Activated CD8-positive, alpha-beta memory T cell treated with anti-CD3 and anti-CD28 coated beads for 36 hours (primary cell): Measurements from ENCODE around the gene PCTP. TPM values are rescaled to one million over a fixed set of nuclear protein-coding genes. Genes with fewer than 3 reads are reported as not detected.

Experiments
- CTCF ChIA-PET: fragments of 350-600 bp; sonication (Branson Sonifier 250); formaldehyde crosslinking; loops from one replicate; lab custom pipeline; 2021; ENCODE audit warnings: antibody characterized with exemption; lab: Charles Lee
- POLR2A ChIA-PET: fragments of 350-600 bp; sonication (Branson Sonifier 250); formaldehyde crosslinking; loops from one replicate; lab custom pipeline; 2021; ENCODE audit warnings: antibody characterized with exemption; lab: Charles Lee
- total RNA-seq, 2 experiments: library from RNA; stranded (reverse); gene quantifications; one replicate each; pipeline ENCODE4 v1.2.3, GENCODE V29; 2021

Gene PCTP
- total RNA-seq, 2 experiments from 2014 or later: 8.3 to 9.2 TPM

GRCh38 chr17:55776271-55776670 lies 25.4 kb downstream of the PCTP start:
- ChIA-PET POLR2A (no interaction called here), CTCF (no interaction called here)

GRCh38 chr17:55777471-55777971 lies 26.7 kb downstream of the PCTP start:
- ChIA-PET CTCF (no interaction called here), POLR2A (no interaction called here)

GRCh38 chr17:55778389-55779118 lies 27.7 kb downstream of the PCTP start:
- CTCF ChIA-PET: no interaction called here
- POLR2A ChIA-PET: no interaction called here

- ChIA-PET CTCF (interaction anchor here (1.0 kb wide), 1 partner anchor 12 kb away, joined by 5 read pairs; no protein-coding TSS in a partner anchor), POLR2A (no interaction called here)
Measured at GRCh38 chr17:55783684-55784245, 32.9 kb downstream of the PCTP start.

- CTCF ChIA-PET: interaction anchor here (1.0 kb wide), 1 partner anchor 13 kb away, joined by 5 read pairs; no protein-coding TSS in a partner anchor
Measured at GRCh38 chr17:55784666-55785065, 33.8 kb downstream of the PCTP start.

GRCh38 chr17:55785181-55785580 lies 34.3 kb downstream of the PCTP start:
- ChIA-PET POLR2A (no interaction called here), CTCF (no interaction called here)

More at GRCh38 chr17:55784666-55785065, 33.8 kb downstream of the PCTP start:
- POLR2A ChIA-PET: no interaction called here

GRCh38 chr17:55793272-55793671 lies 42.4 kb downstream of the PCTP start:
- ChIA-PET POLR2A (no interaction called here), CTCF (no interaction called here)

- POLR2A ChIA-PET: no interaction called here
- CTCF ChIA-PET: no interaction called here
Measured at GRCh38 chr17:55794725-55795482, 44.1 kb downstream of the PCTP start.

- ChIA-PET POLR2A (no interaction called here), CTCF (no interaction called here)
Measured at GRCh38 chr17:55806745-55807495, 56.1 kb downstream of the PCTP start.

- CTCF ChIA-PET: no interaction called here
Measured at GRCh38 chr17:55811536-55811935, 60.7 kb downstream of the PCTP start.

GRCh38 chr17:55812323-55812722 lies 61.5 kb downstream of the PCTP start:
- ChIA-PET CTCF (no interaction called here), POLR2A (no interaction called here)

More at GRCh38 chr17:55811536-55811935, 60.7 kb downstream of the PCTP start:
- POLR2A ChIA-PET: no interaction called here

- ChIA-PET CTCF (no interaction called here), POLR2A (no interaction called here)
Measured at GRCh38 chr17:55813944-55814343, 63.1 kb downstream of the PCTP start.

GRCh38 chr17:55814377-55814776 lies 63.5 kb downstream of the PCTP start:
- ChIA-PET POLR2A (no interaction called here), CTCF (no interaction called here)

- ChIA-PET POLR2A (no interaction called here), CTCF (no interaction called here)
Measured at GRCh38 chr17:55816532-55817396, 65.9 kb downstream of the PCTP start.

GRCh38 chr17:55817397-55817709 lies 66.5 kb downstream of the PCTP start:
- ChIA-PET CTCF (no interaction called here), POLR2A (no interaction called here)

GRCh38 chr17:55818026-55818425 lies 67.2 kb downstream of the PCTP start:
- POLR2A ChIA-PET: no interaction called here
- CTCF ChIA-PET: no interaction called here

GRCh38 chr17:55818451-55819375 lies 67.9 kb downstream of the PCTP start:
- CTCF ChIA-PET: no interaction called here
- POLR2A ChIA-PET: no interaction called here

GRCh38 chr17:55820675-55821074 lies 69.8 kb downstream of the PCTP start:
- ChIA-PET POLR2A (no interaction called here), CTCF (no interaction called here)
